Measurements from ENCODE around the gene IL27RA.

Gene IL27RA

GRCh38 chr19:14058182-14059092 is 26.9 kb downstream of the IL27RA start (continued):
- TF ChIP-seq BCL11A (tag by site-specific recombination; IDR thresholded peaks at IDR 0.05; ENCODE audit: low read depth) (no peak), KLF10 (tag by site-specific recombination; IDR thresholded peaks at IDR 0.05) (no peak), PRDM1 (tag by site-specific recombination; IDR thresholded peaks at IDR 0.05) (no peak), ZFP37 (tag by site-specific recombination; IDR thresholded peaks at IDR 0.05) (no peak), ZNF600 (tag by site-specific recombination; IDR thresholded peaks at IDR 0.05) (peak; percentile 46; the same call in 1 of the 2 replicates), ZNF791 (tag by site-specific recombination; IDR thresholded peaks at IDR 0.05) (peak; percentile 15; the same call in 1 of the 2 replicates), ZNF335 (tag by site-specific recombination; conservative IDR thresholded peaks at IDR 0.05) (no peak), ZNF16 (tag by site-specific recombination; IDR thresholded peaks at IDR 0.05; ENCODE audit: low read depth) (no peak), TRIM28 (IDR thresholded peaks at IDR 0.05; ENCODE audit: borderline replicate concordance, low read length) (no peak), ZNF558 (tag by site-specific recombination; IDR thresholded peaks at IDR 0.05) (no peak), EGR2 (tag by site-specific recombination; IDR thresholded peaks at IDR 0.05; ENCODE audit: low read depth) (no peak), ZNF768 (tag by site-specific recombination; IDR thresholded peaks at IDR 0.05) (no peak), KLF9 (tag by site-specific recombination; IDR thresholded peaks at IDR 0.05; ENCODE audit: low read depth) (no peak), ZNF24 (tag by site-specific recombination; IDR thresholded peaks at IDR 0.05) (no peak), PRDM4 (tag by site-specific recombination; IDR thresholded peaks at IDR 0.05) (no peak), ZNF433 (tag by site-specific recombination; IDR thresholded peaks at IDR 0.05; ENCODE audit: low read depth) (no peak), ZNF585B (tag by site-specific recombination; IDR thresholded peaks at IDR 0.05) (no peak), SCRT2 (tag by site-specific recombination; IDR thresholded peaks at IDR 0.05) (no peak), PRDM10 (tag by site-specific recombination; IDR thresholded peaks at IDR 0.05) (peak; percentile 95), ZNF157 (tag by site-specific recombination; IDR thresholded peaks at IDR 0.05) (no peak), ZNF623 (tag by site-specific recombination; IDR thresholded peaks at IDR 0.05) (no peak), ZNF19 (tag by site-specific recombination; IDR thresholded peaks at IDR 0.05; ENCODE audit: low read depth) (no peak), ZNF571 (tag by site-specific recombination; IDR thresholded peaks at IDR 0.05) (no peak), SALL2 (tag by site-specific recombination; IDR thresholded peaks at IDR 0.05; ENCODE audit: borderline replicate concordance) (no peak), ZBTB6 (tag by site-specific recombination; IDR thresholded peaks at IDR 0.05) (no peak), ZNF404 (tag by site-specific recombination; IDR thresholded peaks at IDR 0.05) (no peak), ZXDB (tag by site-specific recombination; IDR thresholded peaks at IDR 0.05) (peak; percentile 35; the same call in 1 of the 2 replicates), ZNF561 (tag by site-specific recombination; IDR thresholded peaks at IDR 0.05; ENCODE audit: borderline replicate concordance) (no peak), ZBTB20 (tag by site-specific recombination; IDR thresholded peaks at IDR 0.05) (no peak), HOXD13 (CRISPR knock-in tag; IDR thresholded peaks at IDR 0.05; ENCODE audit: borderline replicate concordance) (no peak), ZNF677 (tag by site-specific recombination; IDR thresholded peaks at IDR 0.05) (no peak), WT1 (tag by site-specific recombination; IDR thresholded peaks at IDR 0.05) (peak; percentile 5; the same call in 1 of the 2 replicates), ZNF140 (tag by site-specific recombination; IDR thresholded peaks at IDR 0.05) (no peak), BCL6B (tag by site-specific recombination; IDR thresholded peaks at IDR 0.05) (no peak)

All from HEK293 (cell line).